ENCODE measurements around the gene CBLB.

GRCh38 chr3:105772635-105773034 lies 96.2 kb downstream of the CBLB start:
- TF ChIP-seq EZH2 (IDR thresholded peaks at IDR 0.05; ENCODE audit: insufficient read depth, poor library complexity, severe bottlenecking), result no peak
- TF ChIP-seq EZH2phosphoT487 (IDR thresholded peaks at IDR 0.05; ENCODE audit: insufficient read depth, low read depth), result no peak
